Activated CD8-positive, alpha-beta memory T cell treated with anti-CD3 and anti-CD28 coated beads for 24 hours (primary cell): ENCODE measurements around the gene UACA.

Experiments used
- DNase-seq: peaks from one replicate; pipeline ENCODE4 v3.0.0-alpha.2; 2020

UACA gene

DNA sequence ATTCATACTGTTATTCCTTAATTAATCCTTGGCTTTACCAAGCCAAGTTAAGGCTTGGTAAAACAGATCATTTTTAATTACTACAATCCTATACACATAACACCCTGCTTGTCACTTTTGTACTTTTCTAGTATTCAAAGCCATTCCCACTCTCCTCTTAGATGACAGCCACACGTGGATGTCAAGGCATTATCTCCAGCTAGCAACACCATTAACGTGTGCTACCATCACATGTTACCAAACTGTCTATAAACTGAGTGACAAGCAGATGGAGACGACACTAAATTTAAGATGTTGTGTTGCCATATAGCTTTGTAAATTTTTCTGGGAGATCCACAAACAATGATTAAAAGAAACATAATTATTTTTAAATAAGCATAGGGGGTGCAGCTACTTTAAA lies 103.7 kb downstream of the UACA start:
- no peak for DNase-seq

DNA sequence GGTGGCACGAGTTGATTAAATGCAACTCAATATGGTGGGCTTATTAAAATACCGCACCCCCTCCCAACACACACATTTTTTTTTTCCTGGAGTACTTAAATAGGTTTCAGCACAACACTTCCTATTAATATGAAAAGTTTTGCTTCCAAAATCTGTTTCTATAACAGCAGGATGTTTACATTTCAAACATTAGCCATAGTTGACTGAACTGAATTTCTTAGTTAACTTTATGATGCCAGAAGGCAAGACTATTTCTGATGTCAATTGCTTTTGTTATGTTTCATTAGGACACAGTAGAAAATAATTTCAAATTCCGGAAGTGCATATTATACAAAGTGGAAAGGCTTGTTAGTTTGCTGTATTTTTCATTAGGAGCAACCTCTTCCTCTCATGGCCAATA lies 104.7 kb downstream of the UACA start:
- DNase-seq: no peak

DNA sequence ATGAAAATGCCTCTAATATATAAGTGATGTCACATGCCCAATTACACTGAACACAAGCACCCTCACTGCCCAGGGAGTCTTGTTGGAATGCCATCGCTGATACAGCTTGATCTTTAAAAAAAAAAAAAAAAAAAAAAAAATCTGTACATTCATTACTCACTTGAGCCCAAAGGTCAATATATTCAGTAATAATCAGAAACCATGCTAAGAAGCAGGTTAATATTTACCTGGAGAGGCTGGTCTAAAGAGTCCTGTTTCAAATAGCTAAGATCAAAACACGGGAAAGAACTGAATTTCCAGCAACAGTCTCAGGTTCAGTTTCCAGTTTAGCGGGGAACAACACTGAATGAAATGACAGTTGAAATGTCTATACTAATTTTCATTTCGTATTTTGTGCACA lies 109.9 kb downstream of the UACA start:
- no peak for DNase-seq

DNA sequence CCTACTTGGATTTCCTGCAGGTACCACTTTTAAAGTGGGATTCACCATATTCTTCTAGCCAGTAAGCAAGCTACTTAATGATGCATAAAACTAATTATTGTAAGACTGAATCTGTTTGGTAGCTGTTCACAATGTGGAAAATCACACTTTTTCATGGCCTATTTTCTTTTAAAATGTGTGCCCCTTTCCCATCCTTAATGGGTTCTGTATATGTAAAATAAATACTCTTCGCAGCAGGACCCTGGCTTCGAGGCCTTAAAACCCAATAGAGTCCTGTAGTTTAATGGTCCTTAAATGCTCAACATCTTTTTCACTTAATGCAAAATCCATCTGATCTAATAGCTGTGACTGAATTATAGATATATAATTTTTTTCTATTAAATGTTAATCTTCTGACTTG lies 111.0 kb downstream of the UACA start:
- DNase-seq: no peak

DNA sequence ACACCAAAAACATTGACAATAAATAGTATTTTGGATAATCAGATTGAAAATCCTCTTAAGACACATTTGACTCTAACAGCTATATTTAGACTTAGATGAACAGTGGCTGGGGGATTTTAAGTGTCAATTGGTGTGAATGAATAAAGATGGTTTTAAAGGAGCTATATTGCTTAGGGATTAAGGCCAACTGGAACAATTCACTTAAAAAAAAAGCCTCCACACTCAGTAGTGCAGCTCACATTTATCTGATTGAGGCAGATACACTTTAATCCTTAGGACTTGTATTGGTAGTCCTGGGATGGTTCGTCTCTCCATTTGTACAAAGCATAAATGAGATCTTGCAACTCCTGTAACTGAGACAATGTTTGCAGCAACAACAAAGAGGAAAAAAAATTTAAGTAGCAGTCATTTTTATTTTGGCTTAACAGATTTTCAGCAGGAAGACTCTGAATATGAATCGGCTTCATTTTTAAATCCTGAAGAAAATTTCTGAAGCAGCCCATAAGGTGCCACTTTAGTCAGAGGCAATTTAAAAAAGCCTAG lies 112.0 kb downstream of the UACA start:
- DNase-seq: no peak

DNA sequence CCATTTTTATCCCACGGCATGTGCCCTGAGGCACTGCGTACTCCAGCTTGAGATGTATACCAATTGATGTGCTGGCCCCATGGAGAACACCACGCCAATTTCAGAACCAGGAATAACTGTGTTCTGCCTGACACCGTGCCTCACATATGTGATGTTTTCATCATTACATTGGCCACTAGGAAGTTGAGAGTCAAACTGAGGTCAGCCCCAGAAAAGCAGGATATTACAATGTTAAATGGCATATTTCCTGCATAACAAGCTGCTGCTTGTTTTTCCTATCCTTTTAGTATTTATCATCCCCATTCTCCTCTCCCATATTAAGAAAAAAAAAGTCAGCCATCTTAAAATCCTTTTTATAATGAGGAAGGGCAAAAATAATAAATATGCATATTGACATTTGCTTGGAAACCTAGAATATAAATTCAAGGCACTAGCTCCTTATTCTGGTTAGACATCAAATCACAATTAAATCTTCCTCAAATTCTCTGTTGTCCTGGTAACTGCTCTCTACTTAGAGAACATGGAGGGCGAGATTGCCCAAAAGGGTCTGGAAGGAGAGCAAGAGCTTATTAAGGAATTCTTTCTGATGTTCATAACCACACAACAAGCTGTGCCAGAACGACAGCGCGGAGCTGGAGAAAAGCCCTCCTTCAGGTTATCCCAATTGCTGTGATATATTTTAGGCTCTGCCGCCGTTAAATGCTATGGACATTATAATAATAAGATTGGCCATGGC lies 112.6 kb downstream of the UACA start:
- DNase-seq: no peak

DNA sequence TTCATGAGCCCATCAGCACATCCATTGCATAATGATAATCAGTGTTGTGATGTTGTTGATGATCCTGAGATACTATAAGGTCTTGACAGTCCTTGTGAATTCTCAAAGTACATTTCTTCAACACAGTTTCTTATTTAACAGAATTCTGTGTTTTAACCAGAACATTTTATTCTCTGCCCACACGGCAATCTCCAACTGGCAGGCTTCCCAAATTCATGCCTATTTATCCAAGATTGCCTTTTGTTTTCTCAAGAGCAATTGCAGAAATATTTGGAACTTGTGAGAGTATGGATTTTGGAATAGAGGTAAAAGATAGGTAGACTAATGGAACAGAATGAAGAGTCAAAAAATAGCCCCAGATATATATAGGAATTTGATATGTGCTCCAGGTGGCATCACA lies 116.0 kb downstream of the UACA start:
- no peak for DNase-seq

DNA sequence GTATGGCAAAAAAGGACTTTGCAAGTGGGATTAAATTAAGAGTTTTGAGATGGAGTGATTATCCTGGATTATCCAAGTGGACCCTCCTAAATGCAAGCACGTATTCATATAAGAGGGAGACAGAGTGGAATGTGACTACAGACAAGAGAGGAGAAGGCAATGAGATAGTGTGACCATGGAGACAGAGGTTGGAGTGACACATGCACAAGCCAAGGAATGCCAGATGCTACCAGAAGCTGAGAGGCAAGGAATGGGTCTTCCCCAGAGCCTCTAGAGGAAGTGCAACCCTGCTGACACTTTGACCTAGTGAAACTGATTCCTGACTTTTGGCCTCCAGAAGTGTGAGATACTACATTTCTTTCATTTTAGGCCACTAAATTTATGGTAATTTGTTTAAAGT lies 117.2 kb downstream of the UACA start:
- no peak for DNase-seq

DNA sequence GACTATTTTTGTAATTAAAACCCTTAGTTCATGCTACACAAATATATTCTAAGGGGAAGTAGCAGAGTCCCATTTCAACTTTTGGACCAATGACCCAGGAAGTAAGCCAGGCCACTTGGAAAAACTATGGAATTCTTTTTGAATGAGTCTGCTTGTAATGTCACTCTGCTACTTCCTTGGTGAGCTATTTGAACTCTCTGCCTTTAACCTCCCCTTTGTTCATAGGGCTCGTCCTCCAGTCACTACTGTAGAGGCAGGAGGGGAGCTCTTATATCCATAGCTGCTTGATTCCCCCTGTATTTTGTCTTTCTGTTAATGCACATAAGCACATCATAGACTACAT lies 119.6 kb downstream of the UACA start:
- no peak for DNase-seq

DNA sequence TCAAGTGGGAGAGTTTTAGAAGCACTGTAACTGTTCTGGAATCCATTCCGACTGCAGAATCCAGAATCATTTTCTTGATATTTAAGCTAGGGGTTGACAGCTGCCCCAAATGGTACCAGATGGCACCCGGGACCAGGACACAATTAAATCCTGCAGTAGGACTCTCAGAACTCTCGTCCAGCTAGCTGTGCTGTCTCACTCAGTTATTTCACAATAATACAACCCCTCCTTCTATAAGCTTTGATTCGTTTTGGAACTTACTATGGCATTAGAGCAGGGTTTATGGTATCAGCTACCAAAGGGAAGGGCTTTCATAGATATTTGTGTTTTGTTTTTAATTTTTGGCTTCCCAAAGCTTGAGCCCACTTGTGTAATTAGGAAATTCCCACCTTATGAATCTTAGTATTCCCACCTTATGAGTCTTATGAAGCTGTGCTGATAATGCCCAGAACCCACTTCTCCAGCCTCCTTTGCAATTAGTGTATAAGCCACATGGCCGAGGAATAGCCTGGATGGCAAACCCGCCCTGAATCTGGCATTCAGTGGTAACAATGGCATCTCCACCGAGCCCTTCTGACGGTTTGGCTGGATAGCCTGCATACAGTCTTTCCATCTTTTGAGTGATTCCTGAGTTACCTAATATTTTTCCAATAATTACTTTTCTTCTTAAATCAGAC lies 120.1 kb downstream of the UACA start:
- no peak for DNase-seq

DNA sequence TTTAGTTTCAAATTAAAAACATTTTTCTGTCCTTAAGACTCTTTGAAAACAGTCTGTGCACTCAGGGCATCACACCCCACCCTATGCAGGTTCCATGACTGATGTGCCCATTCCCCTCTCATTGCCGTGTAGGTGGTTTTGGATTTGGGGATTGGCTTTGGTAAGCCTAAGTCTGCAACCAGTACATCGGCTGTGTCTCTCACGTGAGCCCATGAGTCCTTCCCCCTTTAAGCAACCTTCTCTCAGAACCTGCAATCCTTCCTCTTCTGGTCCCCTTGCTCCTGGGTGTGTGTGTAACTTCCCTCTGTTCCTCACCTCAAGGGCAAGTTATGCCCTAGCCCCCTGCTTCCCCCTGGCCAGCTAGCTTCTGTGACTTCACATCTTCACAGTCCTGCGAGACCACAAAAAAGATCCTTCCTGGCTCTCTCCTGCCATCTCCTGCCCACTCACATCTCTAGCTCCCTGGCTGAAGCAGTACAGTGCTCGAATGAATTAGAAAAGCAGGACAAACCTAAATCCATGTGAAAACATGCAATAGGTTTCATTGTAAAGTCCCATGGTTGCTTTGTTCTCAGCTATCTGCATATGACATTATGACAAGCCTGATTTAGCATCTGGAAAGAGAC lies 126.7 kb downstream of the UACA start:
- DNase-seq: no peak

DNA sequence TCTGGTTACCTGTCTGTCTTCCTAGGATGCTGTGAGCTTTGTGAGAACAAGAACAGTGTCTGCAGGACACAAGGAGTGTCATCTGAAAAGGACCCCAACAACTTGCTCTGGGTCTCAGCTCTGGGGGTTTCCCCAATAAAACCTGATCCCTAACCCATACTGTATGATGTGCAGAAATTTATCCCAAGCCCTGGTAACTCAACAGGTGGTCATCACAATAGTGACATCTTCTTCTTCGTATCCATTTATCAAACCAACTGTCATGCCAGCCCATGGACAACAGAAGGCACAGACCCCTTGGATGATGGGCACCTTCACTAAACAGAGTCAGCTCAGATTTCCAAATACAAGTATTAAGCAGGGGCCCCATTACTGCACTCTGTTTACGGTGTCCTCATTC lies 127.5 kb downstream of the UACA start:
- DNase-seq: no peak

DNA sequence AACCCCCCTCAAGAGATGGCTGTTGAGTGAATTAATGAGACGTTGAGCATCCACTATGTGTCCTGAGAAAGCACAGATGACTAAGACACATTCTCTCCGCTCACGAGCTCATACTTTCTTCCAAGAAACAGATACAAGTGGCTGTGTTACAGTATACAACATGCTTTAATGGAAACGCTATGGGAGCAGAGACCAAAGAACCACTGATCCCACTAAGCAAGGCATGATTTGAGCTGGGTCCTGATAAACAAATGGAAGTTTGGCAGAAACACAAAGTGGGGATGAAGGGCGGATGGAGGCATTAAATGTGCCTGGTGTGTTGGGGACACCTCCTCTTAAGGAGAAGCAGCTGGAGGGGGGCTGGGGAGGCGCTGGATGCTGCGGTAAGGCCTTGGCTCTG lies 129.4 kb downstream of the UACA start:
- no peak for DNase-seq

DNA sequence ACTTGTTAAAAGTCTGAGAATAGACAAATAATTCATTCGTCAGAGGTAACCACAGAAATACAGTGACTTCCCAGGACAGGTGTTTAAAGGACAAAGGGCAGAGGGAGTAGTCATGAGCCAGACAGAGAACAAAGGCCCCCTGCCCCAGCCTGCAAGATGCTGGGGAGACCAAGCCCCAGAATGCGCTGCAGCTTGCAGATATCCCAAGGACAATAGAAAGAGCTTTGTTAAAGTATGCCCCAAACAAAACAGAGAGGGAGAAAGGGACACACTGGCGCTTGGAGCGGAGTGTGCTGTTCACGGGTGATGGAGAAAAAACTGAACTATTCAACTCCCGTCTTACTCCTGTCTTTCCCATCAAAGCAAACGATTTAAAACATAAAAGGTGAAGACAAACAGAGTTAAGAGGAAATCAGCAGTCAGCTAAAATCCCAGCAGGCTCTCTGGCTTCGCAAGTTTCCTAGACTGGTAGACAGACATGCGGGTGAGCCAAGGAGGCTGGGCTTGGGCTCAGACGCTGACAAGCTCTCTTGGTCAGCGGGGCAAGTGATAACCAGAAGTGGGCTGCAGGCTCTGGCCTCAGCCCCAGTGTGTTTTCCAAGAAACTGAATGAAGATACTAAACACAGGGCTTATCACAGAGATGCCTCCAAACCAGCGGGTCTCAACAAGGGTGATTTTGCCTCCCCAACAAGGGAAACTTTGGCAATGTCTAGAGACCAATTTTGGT lies 130.1 kb downstream of the UACA start:
- no peak for DNase-seq

DNA sequence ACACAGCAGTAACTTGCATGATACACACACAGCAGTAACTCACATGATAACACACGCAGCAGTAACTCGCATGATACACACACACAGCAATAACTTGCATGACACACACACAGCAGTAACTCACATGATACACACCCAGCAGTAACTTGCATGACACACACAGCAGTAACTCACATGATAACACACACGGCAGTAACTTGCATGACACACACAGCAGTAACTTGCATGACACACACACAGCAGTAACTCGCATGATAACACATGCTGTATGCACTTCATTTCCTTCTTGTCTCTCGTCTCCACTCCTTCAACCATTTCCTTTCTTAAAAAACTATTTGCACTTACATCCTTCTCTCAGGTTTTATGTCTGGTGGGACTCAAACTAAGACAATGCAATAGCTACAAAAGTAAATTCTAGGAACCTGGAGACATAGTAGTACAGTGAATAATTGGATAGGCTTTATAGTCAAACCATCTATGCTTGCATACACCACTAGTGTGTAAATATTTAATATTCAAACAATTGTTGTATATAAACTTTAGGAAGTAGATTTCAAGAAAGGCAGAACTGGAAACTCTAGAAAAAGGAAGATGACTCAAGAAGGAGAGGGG lies 130.8 kb downstream of the UACA start:
- DNase-seq: no peak

DNA sequence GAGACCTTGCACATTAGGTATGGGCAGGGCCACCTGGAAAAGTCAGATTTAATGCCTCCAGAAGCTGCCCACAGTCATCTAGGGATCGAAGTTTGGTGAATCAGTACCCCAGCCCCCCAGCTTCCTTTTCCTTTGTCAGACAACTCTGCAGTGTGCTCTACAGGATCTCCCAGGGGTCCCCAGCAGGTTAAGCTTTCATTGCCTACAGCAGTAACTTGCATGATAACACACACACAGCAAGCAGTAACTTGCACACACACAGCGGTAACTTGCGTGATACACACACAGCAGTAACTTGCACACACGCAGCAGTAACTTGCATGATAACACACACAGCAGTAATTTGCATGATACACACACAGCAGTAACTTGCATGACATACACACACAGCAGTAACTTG lies 131.3 kb downstream of the UACA start:
- no peak for DNase-seq

DNA sequence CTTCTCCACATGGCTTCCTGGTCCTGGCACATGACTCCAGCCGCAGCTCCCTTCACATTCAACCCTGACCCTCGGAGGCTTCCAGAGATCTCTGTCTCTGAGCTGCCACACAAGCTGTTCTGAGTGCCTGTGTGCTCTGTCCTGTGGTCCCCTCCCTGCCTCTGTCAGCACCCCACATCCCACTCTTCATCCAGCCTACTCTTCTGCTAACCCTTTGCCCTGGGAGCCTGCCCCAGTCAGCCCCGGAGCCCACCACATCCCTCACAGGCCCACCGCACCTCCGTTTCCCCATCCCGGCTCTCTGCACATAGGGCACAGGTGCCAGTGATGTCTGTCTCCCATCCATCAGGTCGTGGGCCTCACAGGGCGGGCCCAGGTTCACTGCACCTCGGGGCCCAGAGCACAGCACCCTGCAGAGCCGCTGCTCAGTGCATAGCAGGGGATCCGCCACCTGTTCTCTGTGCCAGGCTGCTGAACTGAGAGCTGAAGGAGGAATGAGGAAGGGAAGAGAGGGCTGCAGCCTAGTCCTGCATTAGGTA lies 133.6 kb downstream of the UACA start:
- no peak for DNase-seq

DNA sequence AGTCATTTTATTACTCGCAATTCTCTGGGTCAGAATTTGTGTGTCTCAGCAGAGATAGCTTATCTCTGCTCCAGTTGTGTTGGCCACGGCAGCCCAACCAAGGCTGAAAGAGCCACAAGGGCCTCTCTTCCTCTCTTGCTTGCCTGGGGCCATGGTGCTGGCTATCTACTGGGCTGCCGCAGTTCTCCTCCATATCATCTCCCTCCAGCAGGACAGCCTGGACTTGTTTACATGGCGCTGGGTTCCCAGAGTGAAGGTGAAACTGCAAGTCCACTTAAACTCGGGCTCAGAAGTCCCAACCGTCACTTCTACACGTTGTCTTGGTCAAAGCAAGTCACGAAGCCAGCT lies 134.8 kb downstream of the UACA start:
- no peak for DNase-seq

DNA sequence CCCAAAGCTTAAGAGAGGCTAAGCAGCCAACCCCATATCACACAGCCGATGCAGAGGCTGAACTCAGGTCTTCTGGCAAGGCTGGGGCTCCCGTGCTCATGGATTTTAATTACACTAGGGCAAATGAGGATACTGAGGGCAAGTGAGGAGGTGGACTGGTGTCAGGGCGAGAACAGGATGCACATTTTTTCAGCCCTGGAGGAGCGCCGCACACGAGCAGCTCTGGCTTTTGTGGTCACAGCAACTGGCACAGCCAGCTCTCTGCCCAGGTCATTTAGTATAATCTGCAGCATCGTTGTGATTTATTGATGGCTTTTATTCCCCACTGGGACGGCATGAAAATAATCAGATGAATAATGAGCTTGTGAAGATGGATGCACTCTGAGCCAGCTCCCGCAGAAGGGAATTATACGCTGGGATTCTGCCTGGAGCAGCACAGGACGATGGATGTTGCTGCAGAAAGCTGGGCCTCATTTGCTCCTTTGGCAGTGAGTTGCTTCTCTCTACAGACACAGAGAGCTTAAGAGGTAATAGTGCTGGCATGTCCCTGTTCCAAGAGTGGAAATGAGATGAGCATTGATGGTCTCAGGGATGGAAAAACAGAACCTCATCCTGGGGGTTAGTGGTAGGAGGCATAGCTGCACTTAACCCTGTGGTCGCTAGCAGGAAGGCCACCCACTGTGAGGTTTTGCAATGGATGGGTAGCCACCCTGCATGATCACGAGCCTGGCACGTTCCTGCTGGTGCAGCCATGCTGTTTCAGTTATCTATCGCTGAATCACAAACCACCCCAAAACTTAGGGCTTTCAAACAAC lies 135.4 kb downstream of the UACA start:
- DNase-seq: no peak

DNA sequence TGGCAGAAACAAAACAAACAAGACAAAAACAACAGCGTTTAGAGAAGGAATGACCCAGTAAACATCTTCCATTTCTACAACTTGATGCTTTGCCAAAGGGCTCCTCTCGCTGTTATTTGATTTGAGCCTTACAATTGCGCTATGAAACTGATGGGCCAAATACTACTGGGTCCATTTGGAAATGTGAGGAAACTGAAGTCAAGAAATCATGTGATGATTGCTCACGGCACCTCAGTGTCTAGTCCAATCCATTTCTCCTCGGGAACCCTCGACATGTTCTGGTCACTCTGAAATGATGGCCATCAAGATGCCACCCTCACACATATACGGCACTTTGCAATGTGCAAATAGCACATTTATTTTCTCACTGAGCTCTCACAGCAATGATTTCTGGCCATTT lies 136.0 kb downstream of the UACA start:
- DNase-seq: no peak

DNA sequence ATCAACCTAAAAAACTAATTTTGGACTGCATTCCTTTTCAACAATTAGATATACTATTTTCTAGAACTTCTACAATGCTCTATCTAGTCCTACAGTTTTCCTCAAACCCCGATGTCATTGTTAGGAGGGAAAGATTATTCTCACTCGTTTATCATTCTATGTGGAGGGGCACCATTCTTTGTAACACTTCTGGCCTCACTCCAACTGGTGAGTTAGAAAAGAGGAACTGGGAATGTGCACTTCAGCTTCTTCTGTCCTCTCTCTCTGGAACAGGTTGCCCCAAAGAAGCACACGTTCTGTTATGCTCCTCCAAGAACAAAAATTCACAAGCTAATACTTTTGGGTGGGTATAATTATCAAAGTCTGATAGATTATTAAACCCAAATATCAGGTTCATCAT lies 137.9 kb downstream of the UACA start:
- DNase-seq: no peak

DNA sequence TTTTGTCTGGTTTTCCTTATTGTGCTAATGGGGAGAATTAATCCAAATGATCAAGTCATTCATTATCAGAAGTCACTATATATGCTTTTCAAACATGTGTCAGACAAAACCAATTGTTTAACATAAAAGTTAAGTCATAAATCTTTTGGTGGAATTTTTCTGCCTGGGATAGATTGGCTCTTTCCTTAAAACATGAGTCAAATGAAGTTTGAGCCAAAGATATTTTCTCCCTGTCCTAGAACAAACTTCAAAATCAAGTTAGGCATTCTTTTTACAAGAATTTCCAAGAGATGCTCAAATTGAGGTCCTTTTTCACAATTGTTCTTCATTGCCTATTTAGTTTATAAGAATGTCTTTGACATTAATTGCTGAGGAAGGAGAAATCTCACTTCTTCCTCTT lies 138.3 kb downstream of the UACA start:
- no peak for DNase-seq
